Natural killer cell treated with Interleukin-12 subunit alpha and Interleukin-12 subunit beta and Interleukin-15 and Interleukin-18, amount 100 ng/mL, for 72 hours (primary cell): ENCODE measurements around the gene OR10J4. TPM values are rescaled to one million over a fixed set of nuclear protein-coding genes. Genes with fewer than 3 reads are reported as not detected.

Experiments
- ATAC-seq, 2 donors: fragments of 150-1000 bp; cut with Tn5 transposase in 1 of 2; sonication (Bioruptor Pico), chemical (Tn5 transposase) in 1 of 2; 2 replicates each; pipeline ENCODE4 v1.10.0; 2021
- DNase-seq: peaks from one replicate; pipeline ENCODE4 v3.0.0; 2022; ENCODE audit warnings: low spot score
- H3K27ac Mint-ChIP-seq, 2 donors: 1 replicate in 1 of 2; 2 replicates in 1 of 2; pipeline ENCODE4 v1.8.0; 2022; ENCODE audit warnings: mixed read lengths in 2 of 2, mild to moderate bottlenecking in 1 of 2, moderate library complexity in 1 of 2
- H3K27me3 Mint-ChIP-seq, 2 donors: 1 replicate in 1 of 2; 2 replicates in 1 of 2; pipeline ENCODE4 v1.8.0; 2022; ENCODE audit warnings: mixed read lengths in 2 of 2
- H3K36me3 Mint-ChIP-seq: one replicate; pipeline ENCODE4 v1.8.0; 2022; ENCODE audit warnings: mixed read lengths
- H3K4me1 Mint-ChIP-seq, 2 donors: 1 replicate in 1 of 2; 2 replicates in 1 of 2; pipeline ENCODE4 v1.8.0; 2022; ENCODE audit warnings: low read depth in 2 of 2, mixed read lengths in 2 of 2, mild to moderate bottlenecking in 1 of 2
- H3K4me3 Mint-ChIP-seq: one replicate; pipeline ENCODE4 v1.8.0; 2022; ENCODE audit warnings: mixed read lengths
- H3K9me3 Mint-ChIP-seq: 2 replicates; pipeline ENCODE4 v1.8.0; 2022; ENCODE audit warnings: mixed read lengths
- total RNA-seq, 2 donors: library from RNA; stranded (reverse); gene quantifications; one replicate each; pipeline ENCODE4 v1.2.3, GENCODE V29; 2022

Gene OR10J4
- total RNA-seq, result not detected

DNA sequence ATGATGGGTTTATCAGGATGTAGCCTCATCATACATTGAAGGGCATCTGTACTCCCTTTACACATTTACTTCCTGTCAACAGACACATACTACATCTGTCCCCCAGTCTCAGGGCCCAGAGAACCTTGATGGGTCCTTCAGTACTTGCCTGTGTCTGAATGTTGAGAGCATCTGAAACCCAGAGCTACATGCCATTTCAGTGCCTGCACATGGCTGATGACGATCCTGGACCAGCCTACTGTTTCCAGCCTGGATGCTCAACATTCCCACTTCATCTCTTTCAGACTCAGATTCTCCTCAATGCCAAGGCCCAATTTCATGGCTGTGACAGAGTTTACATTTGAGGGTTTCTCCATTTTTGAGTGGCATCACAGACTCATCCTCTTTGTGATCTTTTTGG lies at the start of gene OR10J4:
Gene OR10J4, plus strand, starts transcription at position 301 of the 400 bp plus-strand sequence.
- no peaks in the 10 kb centered on the region for H3K4me1 Mint-ChIP-seq
- ATAC-seq, result no peak
- no peak for DNase-seq
- H3K36me3 Mint-ChIP-seq, result no peaks in the 10 kb centered on the region
- H3K27ac Mint-ChIP-seq, result no peak within 1 kb of the TSS
- no peak within 1 kb of the TSS for H3K4me3 Mint-ChIP-seq
- peaks cover 23 to 41% of the 10 kb centered on the region in 2 donors for H3K27me3 Mint-ChIP-seq
- no peaks in the 10 kb centered on the region for H3K9me3 Mint-ChIP-seq

- no peak overlapping the region for H3K27ac Mint-ChIP-seq
- ATAC-seq (no peak), DNase-seq (no peak)
- peaks cover 10 to 53% of the 10 kb centered on the region in 2 donors for H3K27me3 Mint-ChIP-seq
- H3K9me3 Mint-ChIP-seq, result no peaks in the 10 kb centered on the region
- no peak overlapping the region for H3K4me3 Mint-ChIP-seq
- no peaks in the 10 kb centered on the region for H3K4me1 Mint-ChIP-seq
- H3K36me3 Mint-ChIP-seq, result no peaks in the 10 kb centered on the region
These were observed 25.2 kb upstream of the OR10J4 start for GRCh38 chr1:159406821-159407220.

DNA sequence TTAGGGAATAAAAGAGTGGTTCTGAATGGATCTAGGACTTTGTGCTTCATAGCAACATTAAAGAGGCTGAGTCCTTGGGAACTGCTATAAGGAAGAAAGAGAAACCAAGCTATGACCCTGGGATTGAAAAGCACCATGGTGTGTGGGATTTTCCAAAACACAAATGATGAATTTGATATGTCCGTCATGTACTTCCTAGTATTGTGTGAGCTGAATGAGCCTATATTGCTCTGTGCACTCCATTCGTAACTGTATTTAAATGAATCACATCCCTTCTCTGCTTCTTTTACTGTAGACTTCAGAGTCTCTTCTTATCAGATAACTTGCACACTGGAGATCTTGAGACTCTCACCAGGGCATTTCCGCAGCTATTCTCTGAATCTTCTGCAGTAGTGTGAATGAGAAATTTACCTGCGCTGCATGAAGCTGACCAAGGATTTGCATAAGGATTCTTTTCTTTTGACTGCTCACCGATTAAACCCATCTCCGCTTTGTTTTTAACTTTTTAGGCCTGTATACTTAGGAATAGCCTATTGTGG lies 23.1 kb upstream of the OR10J4 start:
- Mint-ChIP-seq H3K27me3 (peaks cover 12 to 34% of the 10 kb centered on the region in 2 donors), H3K4me3 (no peak overlapping the region), H3K36me3 (no peaks in the 10 kb centered on the region), H3K4me1 (no peaks in the 10 kb centered on the region), H3K9me3 (peaks cover 3% of the 10 kb centered on the region), H3K27ac (no peak overlapping the region)
- ATAC-seq (no peak), DNase-seq (no peak)

DNA sequence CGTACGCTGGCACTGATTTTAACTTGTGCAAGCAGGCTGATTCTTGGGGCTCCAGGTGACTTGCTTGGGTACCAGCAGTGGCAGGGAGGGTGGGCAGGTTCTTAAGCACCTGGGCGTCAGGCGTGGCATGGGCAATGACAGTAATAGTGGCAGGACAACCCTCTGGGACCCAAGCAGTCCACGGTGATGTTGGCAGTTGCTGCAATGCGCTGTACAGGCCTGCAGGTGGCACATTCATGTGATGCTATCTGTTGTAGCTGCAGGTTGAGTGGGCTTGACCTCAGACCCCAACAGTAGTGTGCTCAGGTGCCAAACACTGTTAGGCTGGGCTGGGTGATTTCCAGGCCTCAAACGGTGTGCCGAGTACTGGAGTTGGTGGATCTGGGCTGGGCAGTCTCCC lies 10.2 kb upstream of the OR10J4 start:
- Mint-ChIP-seq H3K27ac (no peak overlapping the region), H3K4me1 (no peaks in the 10 kb centered on the region)

DNA sequence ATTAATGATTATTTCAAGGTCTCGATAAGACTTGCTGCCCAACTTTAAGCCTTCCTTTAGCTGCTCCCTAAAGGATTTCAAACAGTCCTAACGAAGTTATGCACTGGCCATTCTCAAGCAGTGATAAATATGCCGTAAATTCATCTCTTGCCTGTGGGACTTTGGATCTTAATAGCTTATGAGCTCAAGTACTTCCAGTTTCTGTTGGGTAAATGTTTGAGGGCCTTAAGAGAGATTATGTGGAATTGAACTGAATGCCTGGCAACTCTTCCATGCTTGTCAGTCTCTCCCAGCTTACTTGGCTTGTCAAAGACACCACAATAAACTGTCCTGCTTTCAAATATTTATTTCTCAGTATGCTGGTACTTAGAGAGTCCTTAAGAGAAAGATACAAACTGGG lies 3.5 kb upstream of the OR10J4 start:
- ATAC-seq (no peak), DNase-seq (no peak)
- no peak overlapping the region for H3K4me3 Mint-ChIP-seq
- H3K4me1 Mint-ChIP-seq, result no peaks in the 10 kb centered on the region
- peaks cover 20 to 40% of the 10 kb centered on the region in 2 donors for H3K27me3 Mint-ChIP-seq
- H3K36me3 Mint-ChIP-seq, result no peaks in the 10 kb centered on the region
- H3K9me3 Mint-ChIP-seq, result no peaks in the 10 kb centered on the region
- no peak overlapping the region for H3K27ac Mint-ChIP-seq

More for the DNA sequence above, 10.2 kb upstream of the OR10J4 start:
- Mint-ChIP-seq H3K9me3 (peaks cover 15% of the 10 kb centered on the region), H3K4me3 (no peak overlapping the region), H3K36me3 (peaks cover 22% of the 10 kb centered on the region), H3K27me3 (peaks cover 16 to 40% of the 10 kb centered on the region in 2 donors)
- DNase-seq (no peak), ATAC-seq (no peak)

- Mint-ChIP-seq H3K27ac (no peak overlapping the region), H3K4me1 (no peaks in the 10 kb centered on the region), H3K9me3 (no peaks in the 10 kb centered on the region), H3K27me3 (peaks cover 20 to 35% of the 10 kb centered on the region in 2 donors), H3K36me3 (no peaks in the 10 kb centered on the region), H3K4me3 (no peak overlapping the region)
- no peak for DNase-seq
- no peak for ATAC-seq
These were observed 2.7 kb upstream of the OR10J4 start for GRCh38 chr1:159429074-159429861.

DNA sequence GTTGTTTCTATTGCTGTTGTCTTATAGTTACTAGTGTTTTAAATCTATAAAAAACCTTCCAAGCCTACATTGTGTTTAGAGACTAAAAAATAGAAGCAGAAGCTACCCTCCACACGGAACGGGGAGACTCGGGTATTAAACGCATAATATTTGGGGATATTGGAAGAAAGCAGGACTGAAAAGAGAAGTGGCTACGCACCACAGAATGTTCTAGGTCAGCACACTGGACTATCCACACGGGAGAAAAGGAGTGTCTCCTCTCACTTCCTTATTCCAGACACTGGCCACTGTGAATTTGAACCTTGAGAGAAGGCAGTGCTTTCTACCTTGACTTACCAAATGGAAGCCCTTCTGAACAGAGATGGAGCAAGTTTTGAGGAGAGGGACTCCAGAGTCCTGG lies 1.0 kb upstream of the OR10J4 start:
- peaks cover 19 to 35% of the 10 kb centered on the region in 2 donors for H3K27me3 Mint-ChIP-seq
- H3K27ac Mint-ChIP-seq, result no peak overlapping the region
- no peak overlapping the region for H3K4me3 Mint-ChIP-seq
- ATAC-seq (no peak), DNase-seq (no peak)
- H3K4me1 Mint-ChIP-seq, result no peaks in the 10 kb centered on the region
- H3K36me3 Mint-ChIP-seq, result no peaks in the 10 kb centered on the region
- H3K9me3 Mint-ChIP-seq, result no peaks in the 10 kb centered on the region

DNA sequence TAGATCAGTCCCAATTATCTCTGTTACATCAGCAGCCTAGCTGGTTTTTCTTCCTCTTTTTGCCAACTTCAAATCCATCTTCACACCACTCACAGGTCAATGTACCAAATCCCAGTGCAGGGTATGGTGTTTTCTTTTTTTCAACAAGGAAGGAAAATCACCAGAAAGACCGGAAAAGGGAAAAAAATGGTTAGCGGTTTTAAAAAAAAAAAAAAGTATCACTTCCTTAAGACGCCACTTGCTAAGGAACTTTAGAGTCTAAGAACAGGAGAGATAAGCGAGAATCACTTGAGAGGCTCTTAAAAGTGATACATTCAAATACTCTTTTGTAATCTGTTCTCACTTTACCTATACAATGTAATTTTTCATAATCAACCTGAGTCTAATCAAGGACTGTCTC lies 4.5 kb downstream of the OR10J4 start:
- Mint-ChIP-seq H3K27me3 (peaks cover 28 to 47% of the 10 kb centered on the region in 2 donors), H3K36me3 (no peaks in the 10 kb centered on the region), H3K27ac (no peak overlapping the region), H3K4me3 (no peak overlapping the region), H3K4me1 (no peaks in the 10 kb centered on the region), H3K9me3 (no peaks in the 10 kb centered on the region)
- no peak for DNase-seq
- no peak for ATAC-seq

DNA sequence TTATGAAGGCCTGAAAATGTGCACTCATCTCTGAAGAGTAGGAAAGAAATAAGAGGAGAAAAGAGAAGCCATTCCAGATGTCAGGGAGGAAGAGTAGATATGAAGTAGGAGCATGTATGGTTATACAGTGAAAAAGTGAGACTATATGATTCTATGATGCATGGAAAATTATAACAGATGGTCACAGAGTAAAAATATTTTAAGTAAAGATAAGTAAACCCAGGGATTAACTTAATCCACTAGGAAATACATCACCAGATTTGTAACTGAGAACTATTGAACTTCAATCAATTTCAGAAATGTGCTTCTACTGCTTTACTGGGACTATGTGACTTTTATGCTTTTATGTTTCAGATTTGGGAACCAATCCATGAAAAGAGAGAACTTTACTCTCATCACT lies 7.4 kb downstream of the OR10J4 start, which contains the start of gene OR10J1:
Gene OR10J1, plus strand, starts transcription at position 301 of the 400 bp plus-strand sequence. Its CDS starts 70 bp downstream, at position 371.
- no peak within 1 kb of the TSS for H3K4me3 Mint-ChIP-seq
- DNase-seq, result no peak
- no peaks in the 10 kb centered on the region for H3K9me3 Mint-ChIP-seq
- no peak within 1 kb of the TSS for H3K27ac Mint-ChIP-seq
- H3K4me1 Mint-ChIP-seq, result no peaks in the 10 kb centered on the region
- no peaks in the 10 kb centered on the region for H3K36me3 Mint-ChIP-seq
- ATAC-seq, result no peak
- H3K27me3 Mint-ChIP-seq, result peaks cover 24 to 42% of the 10 kb centered on the region in 2 donors

DNA sequence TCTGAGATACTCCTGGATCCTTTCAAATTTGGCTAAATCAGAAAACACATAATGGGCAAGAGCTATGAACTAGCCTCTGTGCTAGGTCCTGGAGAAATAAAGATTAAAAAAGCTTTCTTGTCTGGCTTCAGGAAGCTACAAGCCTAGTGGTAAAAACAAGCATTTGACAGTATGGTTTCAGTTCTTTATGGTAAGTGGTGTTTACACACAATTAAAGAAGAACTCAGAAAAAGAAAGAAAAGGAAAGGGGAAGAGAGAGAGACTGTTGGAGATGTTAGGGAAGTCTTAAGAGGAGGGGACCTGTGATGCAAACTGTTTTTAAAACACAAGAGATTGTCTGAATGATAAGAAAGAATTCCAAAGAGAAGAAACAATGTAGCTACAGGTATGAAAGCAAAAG lies 9.4 kb downstream of the OR10J4 start:
- DNase-seq (no peak), ATAC-seq (no peak)
- Mint-ChIP-seq H3K4me1 (no peaks in the 10 kb centered on the region), H3K36me3 (no peaks in the 10 kb centered on the region), H3K9me3 (no peaks in the 10 kb centered on the region), H3K27me3 (peaks cover 16 to 31% of the 10 kb centered on the region in 2 donors), H3K4me3 (no peak overlapping the region), H3K27ac (no peak overlapping the region)

DNA sequence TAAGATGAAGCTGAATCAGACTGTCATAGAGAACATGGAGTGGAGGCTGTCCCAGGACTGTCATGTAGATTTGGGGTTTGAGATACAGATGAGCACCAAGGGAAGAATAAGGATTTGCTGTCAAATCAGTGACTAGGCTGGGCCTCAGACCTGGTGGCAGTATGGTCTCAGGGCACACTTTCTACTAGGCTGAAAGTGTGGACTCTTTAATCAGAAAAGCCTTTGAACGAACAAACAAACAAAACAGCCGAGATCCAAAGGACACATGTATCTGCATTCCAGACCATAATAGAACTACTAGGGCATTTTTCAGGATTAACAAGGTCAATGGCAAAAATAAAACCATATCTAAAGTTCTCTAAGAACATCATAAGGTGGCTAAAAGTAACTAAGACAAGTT lies 10.4 kb downstream of the OR10J4 start:
- Mint-ChIP-seq H3K36me3 (no peaks in the 10 kb centered on the region), H3K27me3 (peaks cover 19 to 34% of the 10 kb centered on the region in 2 donors), H3K4me3 (no peak overlapping the region), H3K4me1 (no peaks in the 10 kb centered on the region), H3K9me3 (no peaks in the 10 kb centered on the region), H3K27ac (no peak overlapping the region)
- ATAC-seq, result no peak
- no peak for DNase-seq

DNA sequence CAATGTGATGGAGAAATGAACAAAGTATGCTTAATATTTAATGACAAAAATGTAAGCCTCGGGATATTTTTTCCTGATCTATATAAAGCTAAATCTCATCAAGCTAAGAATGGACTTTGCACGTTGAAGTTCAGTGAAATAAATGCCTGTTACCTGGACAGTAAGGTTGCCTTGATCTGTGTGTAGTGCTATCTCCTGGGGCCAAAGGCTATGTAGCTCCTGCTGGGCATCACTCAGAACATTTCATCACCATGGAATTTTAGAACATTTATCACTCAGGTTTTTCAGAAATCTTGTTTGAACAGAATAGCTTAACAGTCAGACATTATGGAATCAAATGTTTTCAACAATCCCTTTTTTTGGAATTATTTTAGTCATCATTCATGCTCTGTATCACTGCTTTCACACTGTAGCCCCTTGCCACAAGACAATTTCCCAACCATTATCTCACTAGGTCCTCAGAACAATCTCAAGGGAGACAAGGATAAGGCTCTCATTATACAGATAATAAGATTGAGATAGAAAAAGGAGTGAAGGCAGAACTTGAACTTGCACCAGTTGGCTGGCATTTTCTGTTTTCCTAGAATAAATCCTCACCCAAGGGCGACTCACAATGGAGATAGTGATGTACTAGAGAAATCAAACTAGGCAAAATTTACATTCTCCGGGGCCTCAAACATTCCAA lies 11.2 kb downstream of the OR10J4 start:
- peaks cover 25 to 42% of the 10 kb centered on the region in 2 donors for H3K27me3 Mint-ChIP-seq
- H3K36me3 Mint-ChIP-seq, result no peaks in the 10 kb centered on the region

DNA sequence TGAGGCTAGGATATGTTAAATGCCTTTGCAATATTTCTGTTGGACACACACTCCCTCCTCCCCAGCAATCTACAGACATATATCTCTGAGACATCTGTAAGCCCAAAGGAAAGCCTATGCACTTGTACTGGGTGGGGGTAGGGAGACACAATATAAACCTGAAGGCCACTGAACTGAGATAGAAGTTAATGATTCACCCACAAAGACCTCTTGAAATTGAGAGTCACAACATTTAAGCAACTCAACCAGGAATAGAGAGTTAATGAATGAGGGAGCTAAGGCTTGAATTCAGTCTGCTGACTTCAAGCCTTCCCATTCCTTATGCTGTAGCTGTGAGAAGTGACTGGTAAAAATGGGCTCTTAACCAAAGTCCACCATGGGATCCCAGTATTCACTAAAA lies 12.5 kb downstream of the OR10J4 start:
- H3K27me3 Mint-ChIP-seq, result peaks cover 24 to 46% of the 10 kb centered on the region in 2 donors

More for the DNA sequence above, 11.2 kb downstream of the OR10J4 start:
- H3K4me1 Mint-ChIP-seq, result no peaks in the 10 kb centered on the region
- no peak overlapping the region for H3K4me3 Mint-ChIP-seq
- no peak for ATAC-seq
- H3K27ac Mint-ChIP-seq, result no peak overlapping the region
- H3K9me3 Mint-ChIP-seq, result no peaks in the 10 kb centered on the region
- DNase-seq, result no peak

GRCh38 chr1:159448181-159448580 lies 16.2 kb downstream of the OR10J4 start:
- no peak for ATAC-seq
- no peak overlapping the region for H3K27ac Mint-ChIP-seq
- no peak overlapping the region for H3K4me3 Mint-ChIP-seq
- H3K36me3 Mint-ChIP-seq, result no peaks in the 10 kb centered on the region
- DNase-seq, result no peak
- no peaks in the 10 kb centered on the region for H3K9me3 Mint-ChIP-seq
- no peaks in the 10 kb centered on the region for H3K4me1 Mint-ChIP-seq
- H3K27me3 Mint-ChIP-seq, result peaks cover 13 to 28% of the 10 kb centered on the region in 2 donors

More for the DNA sequence above, 12.5 kb downstream of the OR10J4 start:
- H3K4me3 Mint-ChIP-seq, result no peak overlapping the region
- DNase-seq, result no peak
- ATAC-seq, result no peak
- no peaks in the 10 kb centered on the region for H3K9me3 Mint-ChIP-seq
- no peaks in the 10 kb centered on the region for H3K4me1 Mint-ChIP-seq
- no peak overlapping the region for H3K27ac Mint-ChIP-seq
- H3K36me3 Mint-ChIP-seq, result no peaks in the 10 kb centered on the region
